Forelimb muscle (tissue), 1 donor: ENCODE data around the gene COX20. TPM values are rescaled to one million over a fixed set of nuclear protein-coding genes. Genes with fewer than 3 reads are reported as not detected.

Source experiments
- DNase-seq: peaks from one replicate; pipeline ENCODE4 v3.0.0-alpha.2; 2013; ENCODE audit warnings: low read depth
- polyA plus RNA-seq: library from polyadenylated mRNA; unstranded; fragments of 120-200 nt; gene quantifications from one replicate; pipeline ENCODE4 v1.2.1, GENCODE V29; 2013; ENCODE audit not compliant: insufficient read length

COX20 gene
- polyA plus RNA-seq, 1 donor, result 44.8 TPM

GRCh38 chr1:244874974-244875579 is 39.6 kb downstream of the COX20 start:
- no peak for DNase-seq

GRCh38 chr1:244876228-244876910 is 40.9 kb downstream of the COX20 start:
- DNase-seq, result no peak

GRCh38 chr1:244878681-244879080 is 43.2 kb downstream of the COX20 start:
- no peak for DNase-seq

- no peak for DNase-seq
Measured at GRCh38 chr1:244881552-244882280, 46.3 kb downstream of the COX20 start.

GRCh38 chr1:244887281-244887680 is 51.8 kb downstream of the COX20 start:
- no peak for DNase-seq

- no peak for DNase-seq
Measured at GRCh38 chr1:244893836-244894235, 58.4 kb downstream of the COX20 start.

Other genes with a start within 250 kb of the COX20 start
- 43.8 TPM for gene DESI2, start 182.5 kb upstream of the COX20 start, polyA plus RNA-seq
- 320 TPM for gene HNRNPU, start 28.9 kb downstream of the COX20 start, polyA plus RNA-seq